MM.1S (cell line): ENCODE results near the gene TEX36.

Experiments used
- CTCF ChIP-seq: fragments of 300-600 bp; sonication (generic); IDR thresholded peaks from 2 replicates; pipeline ENCODE4 v1.5.1; 2016; ENCODE audit warnings: antibody characterized with exemption, low read length, mixed read lengths
- EZH2phosphoT487 ChIP-seq: fragments of 300-600 bp; sonication (generic); IDR thresholded peaks from 2 replicates; pipeline ENCODE4 v1.6.1; 2018; ENCODE audit warnings: antibody characterized with exemption, low read length

GRCh38 chr10:125719173-125720001 lies 36.4 kb upstream of the TEX36 start, which contains the start of gene EDRF1:
- TF ChIP-seq CTCF = no peak
- no peak for TF ChIP-seq EZH2phosphoT487
